MG63 (cell line): ENCODE measurements around the gene LRIG2. TPM values are rescaled to one million over a fixed set of nuclear protein-coding genes. Genes with fewer than 3 reads are reported as not detected.

ENCODE experiments used
- DNase-seq: peaks from one replicate; pipeline ENCODE4 v3.0.0-alpha.2; 2020
- H3K27me3 ChIP-seq: fragments of 250-450 bp; sonication (Bioruptor Pico); 2 replicates; pipeline ENCODE4 v1.5.1; 2020; ENCODE audit warnings: mild to moderate bottlenecking, moderate library complexity
- H3K36me3 ChIP-seq: fragments of 250-450 bp; sonication (Bioruptor Pico); 2 replicates; pipeline ENCODE4 v1.5.1; 2020; ENCODE audit warnings: mild to moderate bottlenecking, moderate library complexity
- H3K4me3 ChIP-seq: fragments of 250-450 bp; sonication (Bioruptor Pico); 2 replicates; pipeline ENCODE4 v1.5.1; 2020; ENCODE audit warnings: mild to moderate bottlenecking, moderate library complexity
- H3K9me3 ChIP-seq: fragments of 250-450 bp; sonication (Bioruptor Pico); 2 replicates; pipeline ENCODE4 v1.5.1; 2020; ENCODE audit warnings: mild to moderate bottlenecking, moderate library complexity
- total RNA-seq: library from RNA; depleted of rRNA; stranded (reverse); fragments of >200 nt; shearing (Covaris generic); gene quantifications from 2 replicates; pipeline ENCODE4 v1.2.3, GENCODE V29; 2014; ENCODE audit warnings: low replicate concordance

Gene LRIG2
- total RNA-seq, 1 experiment from 2014 or later: 4.0 TPM

DNA sequence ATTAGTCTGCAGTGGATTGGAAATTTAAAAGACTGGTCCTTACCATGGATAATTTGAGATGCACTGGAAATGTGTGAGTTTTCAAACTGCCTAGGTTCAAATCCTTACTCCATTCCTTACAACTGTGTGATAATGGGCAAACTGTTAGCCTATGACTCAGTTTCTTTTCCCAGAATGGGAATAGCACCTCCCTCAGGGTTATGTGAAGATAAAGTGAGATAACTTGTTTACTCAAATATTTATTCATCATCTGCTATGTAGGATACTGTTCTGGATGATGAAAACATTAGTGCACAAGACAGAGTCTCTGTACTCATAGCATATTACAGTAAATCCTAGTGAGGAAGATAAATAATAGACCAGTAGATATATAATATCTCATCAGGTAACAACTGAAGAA is 28.6 kb downstream of the LRIG2 start:
- Histone ChIP-seq H3K9me3 (no peaks in the 10 kb centered on the region), H3K4me3 (no peak overlapping the region), H3K36me3 (peaks cover 75% of the 10 kb centered on the region), H3K27me3 (no peaks in the 10 kb centered on the region)
- DNase-seq: no peak

DNA sequence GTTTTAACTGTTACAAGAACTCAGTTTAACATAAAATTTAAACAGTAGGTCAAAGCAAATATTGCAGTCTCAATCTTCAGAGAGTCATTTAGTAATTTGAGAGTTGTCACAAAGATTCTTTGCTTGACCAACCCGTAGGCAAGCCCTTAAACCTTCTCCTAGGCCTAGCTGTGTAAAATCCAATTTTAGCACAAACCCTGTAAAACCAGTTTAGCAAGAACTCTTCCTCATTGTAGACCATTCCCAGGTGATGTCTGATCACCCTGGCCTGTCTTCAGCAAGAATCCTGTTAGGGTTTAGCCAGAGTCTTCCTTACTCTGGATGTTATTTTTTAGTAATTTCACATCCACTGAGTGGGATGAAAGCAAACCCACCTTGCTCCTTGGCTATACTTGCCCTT is 30.1 kb downstream of the LRIG2 start:
- Histone ChIP-seq H3K9me3 (no peaks in the 10 kb centered on the region), H3K36me3 (peaks cover 81% of the 10 kb centered on the region), H3K4me3 (no peak overlapping the region), H3K27me3 (no peaks in the 10 kb centered on the region)
- DNase-seq: no peak

DNA sequence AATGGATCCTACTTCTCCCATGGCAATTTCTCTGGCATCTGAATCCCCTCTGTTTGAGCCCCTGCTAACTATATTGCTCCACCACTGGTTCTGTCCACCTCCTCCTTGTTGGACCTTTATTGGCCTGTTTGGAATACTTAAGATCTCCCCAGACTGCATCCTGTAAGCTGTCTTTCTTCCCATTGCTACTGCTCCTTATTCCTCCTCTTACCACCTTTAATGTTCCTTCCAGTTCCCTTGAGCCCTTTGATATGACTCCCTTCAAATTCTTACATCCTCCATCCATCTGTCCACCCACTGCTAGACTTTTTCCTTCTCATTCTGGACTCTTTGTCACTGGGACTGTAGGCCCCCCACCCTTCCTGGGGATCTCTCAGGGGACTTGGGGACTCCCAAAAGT is 31.0 kb downstream of the LRIG2 start:
- no peak for DNase-seq
- H3K4me3 ChIP-seq: no peak overlapping the region
- H3K27me3 ChIP-seq: no peaks in the 10 kb centered on the region
- peaks cover 80% of the 10 kb centered on the region for H3K36me3 ChIP-seq
- no peaks in the 10 kb centered on the region for H3K9me3 ChIP-seq

DNA sequence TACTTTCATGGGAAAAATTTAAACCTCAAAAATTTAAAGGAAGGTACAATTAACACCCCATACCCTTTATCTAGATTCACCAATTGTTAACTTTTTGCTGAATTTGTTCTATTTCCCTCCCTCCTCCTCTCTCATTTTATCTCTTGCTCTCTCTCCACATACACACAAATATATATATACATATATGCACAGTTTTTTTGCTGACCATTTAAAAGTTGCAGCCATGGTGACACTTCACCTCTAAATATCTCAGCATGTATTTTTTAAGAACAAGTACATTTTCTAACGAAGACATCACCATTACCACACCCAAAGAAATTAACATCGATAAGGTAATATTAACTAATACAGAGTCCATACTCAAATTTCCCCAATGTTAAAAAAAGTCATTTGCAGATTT is 33.9 kb downstream of the LRIG2 start:
- no peak for DNase-seq
- H3K36me3 ChIP-seq: peaks cover 74% of the 10 kb centered on the region

DNA sequence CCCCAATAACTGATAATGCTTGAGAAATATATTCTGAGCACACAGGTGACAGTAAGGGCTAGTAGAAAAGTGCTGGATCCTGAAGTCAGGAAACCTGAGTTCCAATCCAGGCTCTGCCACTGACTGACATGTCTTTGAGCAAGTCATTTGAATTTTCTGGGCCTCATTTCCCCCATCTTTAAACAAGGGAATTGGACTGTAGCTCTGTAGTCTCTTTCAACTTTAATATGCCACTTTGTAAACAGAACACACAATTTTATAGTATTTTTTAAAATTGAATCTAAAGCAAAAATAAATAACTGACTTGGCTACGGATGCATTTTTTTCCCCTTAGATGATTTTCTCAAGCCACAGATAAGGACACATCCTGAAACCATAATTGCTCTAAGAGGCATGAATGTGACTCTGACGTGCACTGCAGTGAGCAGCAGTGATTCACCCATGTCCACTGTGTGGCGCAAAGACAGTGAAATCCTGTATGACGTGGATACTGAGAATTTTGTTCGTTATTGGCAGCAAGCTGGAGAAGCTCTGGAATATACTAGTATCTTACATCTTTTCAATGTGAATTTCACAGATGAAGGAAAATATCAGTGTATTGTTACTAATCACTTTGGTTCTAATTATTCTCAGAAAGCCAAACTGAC is 37.0 kb downstream of the LRIG2 start:
- Histone ChIP-seq H3K36me3 (peaks cover 77% of the 10 kb centered on the region), H3K9me3 (no peaks in the 10 kb centered on the region), H3K4me3 (no peak overlapping the region), H3K27me3 (no peaks in the 10 kb centered on the region)
- no peak for DNase-seq

More for the DNA sequence above, 33.9 kb downstream of the LRIG2 start:
- Histone ChIP-seq H3K4me3 (no peak overlapping the region), H3K27me3 (no peaks in the 10 kb centered on the region), H3K9me3 (no peaks in the 10 kb centered on the region)

DNA sequence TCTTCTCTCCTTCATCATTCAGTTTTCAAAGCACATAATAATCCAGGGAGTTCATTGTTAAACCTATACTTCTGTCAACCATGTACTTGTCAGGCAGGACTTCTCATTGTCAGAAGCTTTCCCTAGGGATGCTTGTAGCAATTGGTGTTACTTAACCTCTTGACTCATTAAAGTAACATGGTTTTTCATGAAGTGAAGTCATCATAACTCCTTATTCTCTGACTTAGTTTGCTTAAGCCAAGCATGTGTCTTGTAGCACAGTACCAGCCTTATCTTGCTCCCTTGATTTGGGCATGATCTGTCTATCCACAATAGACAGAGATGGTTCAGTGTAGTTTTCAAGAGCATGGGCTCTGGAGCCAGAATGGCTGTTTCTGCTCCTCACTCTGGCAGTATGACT is 45.3 kb downstream of the LRIG2 start:
- Histone ChIP-seq H3K27me3 (no peaks in the 10 kb centered on the region), H3K36me3 (peaks cover 76% of the 10 kb centered on the region), H3K4me3 (no peak overlapping the region), H3K9me3 (no peaks in the 10 kb centered on the region)
- DNase-seq: no peak

DNA sequence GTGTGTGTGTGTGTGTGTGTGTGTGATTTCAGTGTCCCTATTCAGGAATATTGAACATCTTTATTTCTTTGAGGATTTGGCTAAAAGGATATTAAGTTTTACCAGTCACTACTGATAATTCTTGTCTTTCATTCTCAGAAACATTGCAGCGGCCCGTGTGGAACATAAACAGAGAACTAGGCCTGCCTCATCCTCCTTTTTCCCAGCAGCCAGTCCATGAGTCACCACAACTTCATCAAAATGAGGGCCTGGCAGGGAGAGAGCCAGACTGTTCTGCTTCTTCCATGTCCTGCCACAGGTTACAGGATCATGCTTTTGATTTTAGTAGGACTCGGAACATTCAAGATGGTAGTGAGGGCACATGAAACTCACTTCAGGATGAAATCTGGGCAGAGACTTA is 50.7 kb downstream of the LRIG2 start:
- Histone ChIP-seq H3K36me3 (peaks cover 83% of the 10 kb centered on the region), H3K4me3 (no peak overlapping the region), H3K27me3 (no peaks in the 10 kb centered on the region), H3K9me3 (no peaks in the 10 kb centered on the region)
- DNase-seq: peak; percentile 25

DNA sequence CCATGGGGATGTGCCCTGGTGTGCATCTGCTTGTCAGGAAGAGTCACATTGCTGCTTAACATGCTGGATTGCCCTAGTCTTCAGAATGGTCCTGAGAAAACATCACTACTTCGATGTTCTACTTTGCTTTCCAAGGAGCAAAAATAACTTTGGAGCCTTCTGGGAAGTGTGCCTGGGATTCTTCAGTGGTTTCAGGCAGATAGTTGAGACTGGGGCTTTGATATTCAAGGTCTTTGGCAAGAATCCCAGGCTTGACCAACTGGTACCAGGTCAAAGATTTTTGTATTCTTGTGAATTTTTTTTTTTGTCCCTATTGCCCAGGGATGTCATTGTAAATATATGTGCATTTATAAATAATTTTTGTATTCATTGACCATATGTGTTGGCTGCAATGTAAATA is 51.4 kb downstream of the LRIG2 start:
- no peak for DNase-seq
- H3K27me3 ChIP-seq: no peaks in the 10 kb centered on the region
- no peak overlapping the region for H3K4me3 ChIP-seq
- H3K9me3 ChIP-seq: no peaks in the 10 kb centered on the region
- peaks cover 79% of the 10 kb centered on the region for H3K36me3 ChIP-seq

DNA sequence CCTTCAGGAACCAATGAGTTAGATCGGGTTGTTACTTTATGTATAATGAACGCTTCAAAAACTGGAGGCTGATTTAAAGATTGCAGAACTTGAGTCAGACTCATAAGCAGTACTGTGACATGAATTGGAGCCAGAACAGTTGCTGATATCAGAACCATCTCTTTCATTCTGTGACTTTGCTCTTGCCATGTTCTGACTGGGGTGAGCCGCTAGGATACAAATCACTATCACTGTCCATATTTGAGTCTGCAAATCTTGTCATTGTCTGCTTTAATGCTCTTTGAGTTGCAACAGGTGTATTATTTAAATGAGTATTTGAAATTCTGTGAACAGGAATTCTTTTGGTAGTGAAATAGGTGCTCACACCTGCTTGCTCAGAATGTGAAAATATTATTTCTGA is 52.5 kb downstream of the LRIG2 start:
- Histone ChIP-seq H3K9me3 (no peaks in the 10 kb centered on the region), H3K27me3 (no peaks in the 10 kb centered on the region), H3K36me3 (peaks cover 73% of the 10 kb centered on the region), H3K4me3 (no peak overlapping the region)
- DNase-seq: no peak

DNA sequence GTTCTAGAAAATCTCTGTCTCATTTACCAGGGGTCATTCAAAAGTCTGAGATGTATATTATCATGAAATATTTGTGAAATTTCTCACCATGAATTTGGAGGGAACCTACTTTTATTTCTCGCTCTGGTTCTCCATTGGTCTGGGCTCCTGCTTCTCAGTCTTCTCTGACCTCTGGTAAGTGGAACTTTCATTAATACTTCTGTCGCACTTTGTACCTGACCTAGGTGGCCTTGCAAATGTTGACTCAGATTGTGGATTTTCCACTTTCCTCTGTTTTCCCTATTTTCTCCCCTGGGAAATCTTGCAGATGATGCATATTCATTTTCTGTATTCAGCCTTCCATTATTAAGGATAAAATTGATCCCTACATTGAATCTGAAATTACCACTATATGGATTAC is 53.2 kb downstream of the LRIG2 start:
- H3K36me3 ChIP-seq: peaks cover 68% of the 10 kb centered on the region
- H3K27me3 ChIP-seq: no peaks in the 10 kb centered on the region
- H3K4me3 ChIP-seq: no peak overlapping the region
- no peaks in the 10 kb centered on the region for H3K9me3 ChIP-seq
- DNase-seq: no peak

DNA sequence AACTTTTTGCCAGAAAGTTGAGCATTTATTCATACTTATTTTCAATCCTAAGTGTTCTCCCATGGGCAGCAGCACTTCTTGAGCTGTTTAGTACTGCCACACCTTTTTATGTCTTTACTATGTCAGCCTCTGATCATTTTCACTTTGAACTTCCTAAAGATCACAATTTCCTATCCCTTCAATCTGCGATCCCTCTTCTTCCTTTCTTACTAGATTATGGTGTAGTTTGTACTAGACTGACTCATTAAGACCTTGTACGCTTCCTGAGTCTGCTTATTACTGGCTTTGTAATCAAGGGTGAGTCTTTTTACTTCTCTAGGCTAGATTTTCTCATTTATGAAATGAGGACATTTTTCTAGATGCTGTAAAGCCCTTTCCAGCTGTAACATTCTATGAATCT is 55.1 kb downstream of the LRIG2 start:
- no peak overlapping the region for H3K4me3 ChIP-seq
- H3K27me3 ChIP-seq: no peaks in the 10 kb centered on the region
- H3K9me3 ChIP-seq: no peaks in the 10 kb centered on the region
- DNase-seq: no peak
- peaks cover 58% of the 10 kb centered on the region for H3K36me3 ChIP-seq

DNA sequence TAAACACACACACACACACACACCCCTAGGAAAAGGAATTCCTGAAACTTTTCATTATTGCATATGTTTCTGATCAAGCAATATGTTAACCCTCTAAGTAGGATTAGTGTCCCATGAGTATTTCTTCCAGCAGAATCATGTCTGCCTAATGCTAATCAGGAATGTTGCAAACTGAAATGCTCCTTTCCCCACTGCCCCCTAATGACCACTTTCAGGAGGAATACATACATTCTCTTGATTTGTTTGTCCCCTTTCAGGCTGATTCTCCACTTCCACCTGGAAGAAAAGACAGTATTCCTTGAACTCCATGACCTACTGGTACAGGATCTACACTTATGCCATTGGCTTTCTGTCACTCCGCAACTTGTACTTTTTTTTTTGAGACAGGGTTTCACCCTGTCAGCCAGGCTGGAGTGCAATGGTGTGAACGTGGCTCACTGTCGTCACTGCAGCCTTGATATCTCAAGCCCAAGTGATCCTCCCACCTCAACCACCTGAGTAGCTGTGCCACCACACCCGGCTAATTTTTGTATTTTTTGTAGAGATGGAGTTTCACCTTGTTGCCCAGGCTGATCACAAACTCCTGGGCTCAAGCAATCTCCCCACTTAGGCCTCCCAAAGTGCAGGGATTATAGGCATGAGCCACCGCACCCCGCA is 56.7 kb downstream of the LRIG2 start:
- Histone ChIP-seq H3K27me3 (no peaks in the 10 kb centered on the region), H3K36me3 (peaks cover 50% of the 10 kb centered on the region), H3K4me3 (no peak overlapping the region), H3K9me3 (no peaks in the 10 kb centered on the region)
- no peak for DNase-seq

DNA sequence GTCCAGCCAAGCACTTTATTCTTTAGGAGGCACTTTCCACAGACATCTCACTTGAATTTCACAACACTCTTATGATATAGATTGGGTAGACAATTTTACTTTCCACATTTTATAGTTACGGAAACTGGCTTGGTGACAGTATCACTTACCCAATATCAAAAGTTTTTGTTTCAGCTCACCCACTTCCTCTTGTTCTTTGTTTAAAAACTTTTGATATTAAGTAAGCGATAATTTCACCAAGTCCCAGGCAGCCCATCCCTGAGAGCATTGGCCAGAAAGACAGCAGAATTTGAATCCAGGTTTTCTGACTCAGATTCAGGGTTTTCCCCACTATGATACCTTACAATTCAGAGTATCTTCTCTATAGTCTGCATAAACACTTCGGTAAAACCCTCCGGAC is 60.0 kb downstream of the LRIG2 start:
- no peaks in the 10 kb centered on the region for H3K9me3 ChIP-seq
- H3K27me3 ChIP-seq: no peaks in the 10 kb centered on the region
- H3K36me3 ChIP-seq: peaks cover 23% of the 10 kb centered on the region
- no peak for DNase-seq
- no peak overlapping the region for H3K4me3 ChIP-seq

DNA sequence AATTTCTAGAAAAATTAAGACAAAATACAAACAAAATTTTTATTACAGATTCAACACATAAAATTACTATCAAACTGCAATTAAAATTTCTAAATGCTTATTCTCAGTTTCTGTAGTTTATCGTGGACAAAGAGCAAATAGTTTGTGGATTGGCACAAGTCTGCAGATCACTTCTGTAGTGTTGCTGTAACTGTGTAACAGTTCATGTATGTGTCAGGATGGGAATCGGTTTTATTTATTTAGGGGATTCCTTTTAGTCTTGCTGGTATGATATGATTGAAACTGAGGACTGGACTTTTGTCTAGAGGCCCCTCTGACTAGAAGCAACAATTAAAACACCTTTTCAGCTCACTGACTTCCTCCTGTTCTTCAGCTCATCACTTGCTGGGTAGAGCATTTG is 60.8 kb downstream of the LRIG2 start:
- peaks cover 16% of the 10 kb centered on the region for H3K36me3 ChIP-seq
- H3K27me3 ChIP-seq: no peaks in the 10 kb centered on the region
- no peaks in the 10 kb centered on the region for H3K9me3 ChIP-seq
- H3K4me3 ChIP-seq: no peak overlapping the region
- DNase-seq: no peak

DNA sequence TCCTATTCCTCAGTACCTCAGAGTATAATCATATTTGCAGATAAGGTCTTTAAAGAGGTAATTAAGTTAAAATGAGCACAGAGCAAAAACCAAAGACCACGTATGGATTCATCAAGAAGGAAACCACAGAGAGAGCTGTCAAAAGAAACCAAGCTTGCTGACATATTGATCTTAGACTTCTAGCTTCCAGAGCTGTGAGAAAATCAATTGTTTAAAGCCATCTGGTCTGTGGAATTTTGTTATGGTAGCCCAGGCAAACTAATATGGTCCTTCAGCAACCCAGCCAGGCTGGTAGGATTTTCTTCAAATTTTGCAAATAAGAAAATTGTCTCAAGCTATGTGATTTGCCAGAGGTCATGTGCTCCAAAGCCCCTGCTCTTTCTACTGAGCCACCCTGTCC is 62.5 kb downstream of the LRIG2 start:
- H3K9me3 ChIP-seq: no peaks in the 10 kb centered on the region
- no peak for DNase-seq

DNA sequence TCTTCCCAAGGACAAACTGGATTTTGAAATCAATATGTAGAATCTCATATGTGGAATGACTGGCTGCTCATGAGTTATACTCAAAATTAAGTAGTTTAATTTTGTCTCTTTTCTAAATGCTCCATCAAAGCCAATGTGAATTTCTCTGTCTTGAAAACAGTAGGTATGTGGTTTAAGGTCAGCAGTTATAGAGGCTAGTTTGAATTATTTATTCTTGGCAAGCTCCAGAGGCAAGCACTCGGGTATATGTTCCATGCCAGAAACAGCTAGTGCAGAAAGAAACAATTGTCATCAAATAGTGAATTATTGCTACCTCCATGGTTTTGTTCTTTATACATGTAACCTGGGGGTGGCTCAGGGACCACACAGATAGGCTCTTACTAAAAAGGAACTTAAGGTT is 63.5 kb downstream of the LRIG2 start:
- H3K9me3 ChIP-seq: no peaks in the 10 kb centered on the region

More for the DNA sequence above, 62.5 kb downstream of the LRIG2 start:
- Histone ChIP-seq H3K4me3 (no peak overlapping the region), H3K27me3 (no peaks in the 10 kb centered on the region), H3K36me3 (peaks cover 12% of the 10 kb centered on the region)

DNA sequence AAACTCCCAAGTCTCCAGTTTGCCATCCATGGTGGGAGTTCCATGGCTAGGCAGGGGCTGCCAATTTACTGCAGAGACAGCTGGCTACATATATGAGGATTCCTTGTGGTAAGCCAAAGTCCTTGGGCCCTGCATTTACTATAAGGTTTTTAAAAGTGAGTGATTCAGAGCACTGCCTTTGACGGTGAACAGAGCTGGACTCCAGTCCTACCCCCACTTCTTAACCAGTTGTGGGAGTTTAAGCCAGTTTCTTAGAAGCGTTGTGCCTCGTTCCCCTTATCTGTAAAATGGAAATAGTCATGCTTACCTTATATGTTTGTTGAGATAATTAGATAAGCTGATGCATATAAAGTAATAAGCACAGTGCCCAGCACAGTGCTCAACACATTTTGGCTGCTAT is 64.6 kb downstream of the LRIG2 start:
- no peak overlapping the region for H3K4me3 ChIP-seq
- no peak for DNase-seq
- no peaks in the 10 kb centered on the region for H3K9me3 ChIP-seq
- H3K36me3 ChIP-seq: peaks cover 8% of the 10 kb centered on the region; the same call in 1 of the 2 replicates
- H3K27me3 ChIP-seq: no peaks in the 10 kb centered on the region

More for the DNA sequence above, 63.5 kb downstream of the LRIG2 start:
- H3K36me3 ChIP-seq: peaks cover 9% of the 10 kb centered on the region
- no peaks in the 10 kb centered on the region for H3K27me3 ChIP-seq
- H3K4me3 ChIP-seq: no peak overlapping the region
- no peak for DNase-seq

DNA sequence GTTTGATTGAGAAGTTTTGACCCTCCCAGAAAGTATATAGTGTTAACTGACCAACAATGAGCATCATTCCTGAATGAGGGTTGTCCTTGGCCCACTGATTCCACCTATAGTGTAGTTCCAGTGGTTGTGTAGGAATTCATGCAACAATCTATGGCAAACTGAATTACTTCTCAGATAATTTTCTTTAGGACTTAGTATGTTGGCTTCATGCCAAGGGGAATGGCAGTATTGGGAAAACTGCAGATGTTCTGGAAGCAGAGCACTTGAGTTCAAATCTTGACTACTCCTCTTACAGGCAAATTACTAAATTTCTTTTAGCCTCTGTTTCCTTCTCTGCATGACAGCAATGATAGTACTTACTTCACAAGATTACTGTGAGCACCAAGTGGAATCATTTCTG is 65.8 kb downstream of the LRIG2 start:
- Histone ChIP-seq H3K9me3 (no peaks in the 10 kb centered on the region), H3K4me3 (no peak overlapping the region), H3K36me3 (peaks cover 5% of the 10 kb centered on the region; the same call in 1 of the 2 replicates), H3K27me3 (no peaks in the 10 kb centered on the region)
- DNase-seq: no peak
